ENCODE results near the gene MTOR. TPM values are rescaled to one million over a fixed set of nuclear protein-coding genes. Genes with fewer than 3 reads are reported as not detected.

MTOR gene
- total RNA-seq, 1 donor from 2014 or later: 36.1 TPM

GRCh38 chr1:11238311-11238710 lies 24.0 kb downstream of the MTOR start:
- ATAC-seq: no peak
- DNase-seq (ENCODE audit: low spot score): no peak
- intact Hi-C loops (cut with DNase I): no loop called here

- ATAC-seq (no peak), DNase-seq (ENCODE audit: low spot score) (no peak)
- intact Hi-C loops (cut with DNase I): no loop called here
These were observed 25.0 kb downstream of the MTOR start for GRCh38 chr1:11237356-11237755.

GRCh38 chr1:11233208-11233607 lies 29.1 kb downstream of the MTOR start:
- intact Hi-C loops (cut with DNase I): no loop called here
- no peak for ATAC-seq
- DNase-seq (ENCODE audit: low spot score): no peak

GRCh38 chr1:11229203-11229602 lies 33.1 kb downstream of the MTOR start:
- intact Hi-C loops (cut with DNase I): no loop called here
- DNase-seq (ENCODE audit: low spot score) (no peak), ATAC-seq (no peak)

GRCh38 chr1:11227106-11228077 lies 35.0 kb downstream of the MTOR start:
- ATAC-seq (no peak), DNase-seq (ENCODE audit: low spot score) (no peak)
- intact Hi-C loops (cut with DNase I): no loop called here

- ATAC-seq (no peak), DNase-seq (ENCODE audit: low spot score) (no peak)
- intact Hi-C loops (cut with DNase I): no loop called here
These were observed 46.3 kb downstream of the MTOR start for GRCh38 chr1:11216074-11216473.

GRCh38 chr1:11215381-11216005 lies 46.9 kb downstream of the MTOR start:
- intact Hi-C loops (cut with DNase I): no loop called here
- ATAC-seq (peak; percentile 63), DNase-seq (ENCODE audit: low spot score) (no peak)

GRCh38 chr1:11214698-11215380 lies 47.5 kb downstream of the MTOR start:
- DNase-seq (ENCODE audit: low spot score) (no peak), ATAC-seq (peak; percentile 83)
- intact Hi-C loops (cut with DNase I): no loop called here

- no peak for DNase-seq (ENCODE audit: low spot score)
- intact Hi-C loops (cut with DNase I): no loop called here
- no peak for ATAC-seq
These were observed 50.3 kb downstream of the MTOR start for GRCh38 chr1:11211925-11212587.

- DNase-seq (ENCODE audit: low spot score): no peak
- intact Hi-C loops (cut with DNase I): no loop called here
- ATAC-seq: no peak
These were observed 50.9 kb downstream of the MTOR start for GRCh38 chr1:11211461-11211860.

- no peak for DNase-seq (ENCODE audit: low spot score)
These were observed 54.3 kb downstream of the MTOR start for GRCh38 chr1:11207898-11208611.

GRCh38 chr1:11204396-11205190 lies 57.8 kb downstream of the MTOR start:
- intact Hi-C loops (cut with DNase I): no loop called here
- ATAC-seq (peak; percentile 63), DNase-seq (ENCODE audit: low spot score) (no peak)

More at GRCh38 chr1:11207898-11208611, 54.3 kb downstream of the MTOR start:
- intact Hi-C loops (cut with DNase I): no loop called here
- peak; percentile 93 for ATAC-seq

GRCh38 chr1:11198851-11199594 lies 63.3 kb downstream of the MTOR start:
- intact Hi-C loops (cut with DNase I): no loop called here
- ATAC-seq: no peak
- no peak for DNase-seq (ENCODE audit: low spot score)

GRCh38 chr1:11198257-11198656 lies 64.1 kb downstream of the MTOR start:
- intact Hi-C loops (cut with DNase I): no loop called here
- ATAC-seq (no peak), DNase-seq (ENCODE audit: low spot score) (no peak)

GRCh38 chr1:11197359-11197758 lies 65.0 kb downstream of the MTOR start:
- intact Hi-C loops (cut with DNase I): no loop called here
- DNase-seq (ENCODE audit: low spot score) (no peak), ATAC-seq (no peak)

- DNase-seq (ENCODE audit: low spot score): no peak
- ATAC-seq: no peak
- intact Hi-C loops (cut with DNase I): no loop called here
These were observed 65.4 kb downstream of the MTOR start for GRCh38 chr1:11196945-11197344.

Data from sciatic nerve (tissue), 2 donors.